GM18858 (cell line): ENCODE data around the gene ATP5F1D.
"Not testable (repeated sequence)": the region's sequence is repeated elsewhere in the genome, so short reads cannot be mapped to it uniquely, and the experiment has no call there.

Experiments
- ATAC-seq: cut with Tn5 transposase; IDR thresholded peaks from one replicate; pipeline ENCODE4 v1.9.1; 2021; ENCODE audit not compliant: unreplicated experiment

The ATP5F1D gene

DNA sequence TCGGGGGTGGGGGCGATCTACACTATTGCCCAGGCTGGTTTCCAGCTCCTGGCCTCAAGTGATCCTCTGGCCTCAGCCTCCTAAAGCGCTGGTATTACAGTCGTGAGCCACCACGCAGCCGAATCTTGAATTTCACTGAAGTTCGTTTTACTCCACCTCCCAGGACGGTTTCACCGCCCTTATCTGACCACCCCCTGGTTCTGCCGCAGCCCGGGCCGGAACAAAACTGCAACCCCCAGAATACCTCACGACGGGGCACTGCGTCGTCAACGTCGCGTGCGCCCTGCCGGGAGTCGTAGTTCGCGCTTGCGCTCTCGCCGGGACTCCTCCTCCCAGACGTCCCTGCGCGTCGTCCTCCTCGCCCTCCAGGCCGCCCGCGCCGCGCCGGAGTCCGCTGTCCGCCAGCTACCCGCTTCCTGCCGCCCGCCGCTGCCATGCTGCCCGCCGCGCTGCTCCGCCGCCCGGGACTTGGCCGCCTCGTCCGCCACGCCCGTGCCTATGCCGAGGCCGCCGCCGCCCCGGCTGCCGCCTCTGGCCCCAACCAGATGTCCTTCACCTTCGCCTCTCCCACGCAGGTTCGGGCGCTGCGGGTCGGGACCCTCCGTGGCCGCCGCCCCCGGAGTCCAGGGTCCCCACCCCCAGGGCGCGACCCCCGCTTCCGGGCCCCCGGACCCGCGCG lies at the start of gene ATP5F1D:
Gene ATP5F1D, plus strand, starts transcription at position 335 of the 679 bp plus-strand sequence. Its CDS starts 100 bp downstream, at position 435.
- ATAC-seq: no peak

DNA sequence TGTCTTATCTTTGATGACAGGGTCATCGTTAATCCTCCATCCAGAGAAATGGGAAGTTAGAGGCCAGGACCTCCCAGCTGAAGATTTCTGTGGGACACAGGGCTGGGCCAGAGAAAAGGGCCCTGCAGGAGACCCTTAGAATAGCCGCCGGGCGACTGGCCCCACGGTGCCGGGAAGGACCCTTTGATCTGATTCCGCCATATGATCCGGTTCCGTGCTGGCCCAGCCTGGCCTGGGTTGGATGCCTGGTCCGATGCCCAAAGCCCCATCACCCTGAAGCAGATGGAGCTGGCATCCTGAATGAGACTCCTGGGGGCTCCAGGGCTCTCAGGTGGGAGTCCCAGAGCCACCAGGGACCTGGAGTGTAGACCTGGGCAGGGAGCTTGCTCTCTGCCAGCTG lies 42.0 kb upstream of the ATP5F1D start:
- ATAC-seq: no peak

DNA sequence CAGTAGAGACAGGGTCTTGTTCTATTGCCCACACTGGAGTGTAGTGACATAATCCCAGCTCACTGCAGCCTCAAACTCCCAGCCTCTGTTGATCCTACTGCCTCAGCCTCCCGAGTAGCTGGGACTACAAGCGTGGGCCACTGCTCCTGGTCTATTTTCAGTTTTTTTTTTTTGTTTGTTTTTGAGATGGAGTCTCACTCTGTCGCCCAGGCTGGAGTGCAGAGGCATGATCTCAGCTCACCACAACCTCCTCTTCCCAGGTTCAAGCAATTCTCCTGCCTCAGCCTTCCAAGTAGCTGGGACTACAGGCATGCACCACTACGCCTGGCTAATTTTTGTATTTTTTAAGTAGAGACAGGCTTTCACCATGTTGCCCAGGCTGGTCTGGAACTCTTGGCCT lies 40.9 kb upstream of the ATP5F1D start:
- not testable (repeated sequence) for ATAC-seq

DNA sequence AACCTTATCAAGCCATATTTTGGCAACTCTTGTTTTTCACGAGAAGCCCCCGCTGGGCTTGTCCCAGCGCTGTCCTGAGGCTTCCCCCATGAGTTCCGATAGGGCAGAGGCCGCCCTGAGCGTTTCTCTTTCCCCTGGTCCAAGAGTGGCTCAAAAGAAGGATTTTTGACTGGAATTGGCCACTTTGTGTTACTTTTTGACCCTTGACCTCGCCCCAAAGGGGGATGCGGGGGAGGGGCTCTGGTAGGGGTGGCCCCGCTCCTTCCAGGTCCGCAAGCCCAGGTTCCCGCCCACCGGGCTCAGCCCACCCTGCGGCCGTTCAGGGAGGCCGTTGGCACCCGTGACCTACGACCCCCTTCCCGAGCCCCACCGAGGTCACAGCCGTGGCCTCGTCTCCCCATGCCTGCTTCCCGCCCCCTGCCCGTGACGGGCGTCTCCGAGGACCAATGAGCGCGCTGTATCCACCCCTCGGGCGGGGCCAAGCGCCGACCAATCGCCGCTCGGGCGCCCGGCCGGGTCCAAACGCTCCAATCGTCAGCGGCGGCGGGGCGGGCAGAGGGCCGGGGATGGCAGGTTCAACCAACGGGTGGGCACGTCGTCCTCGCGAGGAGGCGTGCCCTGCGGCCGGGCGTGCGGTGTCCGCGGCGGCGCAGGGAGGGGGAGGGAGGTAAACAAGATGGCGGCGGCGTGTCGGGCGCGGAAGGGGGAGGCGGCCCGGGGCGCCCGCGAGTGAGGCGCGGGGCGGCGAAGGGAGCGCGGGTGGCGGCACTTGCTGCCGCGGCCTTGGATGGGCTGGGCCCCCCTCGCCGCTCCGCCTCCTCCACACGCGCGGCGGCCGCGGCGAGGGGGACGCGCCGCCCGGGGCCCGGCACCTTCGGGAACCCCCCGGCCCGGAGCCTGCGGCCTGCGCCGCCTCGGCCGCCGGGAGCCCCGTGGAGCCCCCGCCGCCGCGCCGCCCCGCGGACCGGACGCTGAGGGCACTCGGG lies 36.1 kb upstream of the ATP5F1D start, which contains the start of gene STK11:
Gene STK11, plus strand, starts transcription at position 665 of the 986 bp plus-strand sequence. CDS start 1,136 bp downstream, outside the sequence.
- peak; percentile 69 for ATAC-seq

DNA sequence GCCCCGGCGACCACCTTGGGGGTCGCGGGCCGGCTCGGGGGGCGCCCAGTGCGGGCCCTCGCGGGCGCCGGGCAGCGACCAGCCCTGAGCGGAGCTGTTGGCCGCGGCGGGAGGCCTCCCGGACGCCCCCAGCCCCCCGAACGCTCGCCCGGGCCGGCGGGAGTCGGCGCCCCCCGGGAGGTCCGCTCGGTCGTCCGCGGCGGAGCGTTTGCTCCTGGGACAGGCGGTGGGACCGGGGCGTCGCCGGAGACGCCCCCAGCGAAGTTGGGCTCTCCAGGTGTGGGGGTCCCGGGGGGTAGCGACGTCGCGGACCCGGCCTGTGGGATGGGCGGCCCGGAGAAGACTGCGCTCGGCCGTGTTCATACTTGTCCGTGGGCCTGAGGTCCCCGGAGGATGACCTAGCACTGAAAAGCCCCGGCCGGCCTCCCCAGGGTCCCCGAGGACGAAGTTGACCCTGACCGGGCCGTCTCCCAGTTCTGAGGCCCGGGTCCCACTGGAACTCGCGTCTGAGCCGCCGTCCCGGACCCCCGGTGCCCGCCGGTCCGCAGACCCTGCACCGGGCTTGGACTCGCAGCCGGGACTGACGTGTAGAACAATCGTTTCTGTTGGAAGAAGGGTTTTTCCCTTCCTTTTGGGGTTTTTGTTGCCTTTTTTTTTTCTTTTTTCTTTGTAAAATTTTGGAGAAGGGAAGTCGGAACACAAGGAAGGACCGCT lies 35.2 kb upstream of the ATP5F1D start:
- no peak for ATAC-seq

DNA sequence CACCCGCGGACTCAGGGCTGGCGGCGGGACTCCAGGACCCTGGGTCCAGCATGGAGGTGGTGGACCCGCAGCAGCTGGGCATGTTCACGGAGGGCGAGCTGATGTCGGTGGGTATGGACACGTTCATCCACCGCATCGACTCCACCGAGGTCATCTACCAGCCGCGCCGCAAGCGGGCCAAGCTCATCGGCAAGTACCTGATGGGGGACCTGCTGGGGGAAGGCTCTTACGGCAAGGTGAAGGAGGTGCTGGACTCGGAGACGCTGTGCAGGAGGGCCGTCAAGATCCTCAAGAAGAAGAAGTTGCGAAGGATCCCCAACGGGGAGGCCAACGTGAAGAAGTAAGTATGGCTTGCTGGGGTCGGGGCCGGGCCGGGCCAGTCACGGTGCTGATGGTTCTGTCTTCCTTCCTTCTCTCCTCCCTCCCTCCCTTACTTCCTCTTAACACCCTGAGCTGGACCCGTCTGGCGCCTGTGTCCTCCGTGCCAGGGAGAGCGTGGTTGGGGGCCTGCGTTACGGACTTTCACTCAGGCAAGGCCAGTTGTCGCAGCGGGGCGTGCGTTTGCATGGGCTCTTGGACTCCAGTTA lies 34.6 kb upstream of the ATP5F1D start:
- ATAC-seq: no peak

DNA sequence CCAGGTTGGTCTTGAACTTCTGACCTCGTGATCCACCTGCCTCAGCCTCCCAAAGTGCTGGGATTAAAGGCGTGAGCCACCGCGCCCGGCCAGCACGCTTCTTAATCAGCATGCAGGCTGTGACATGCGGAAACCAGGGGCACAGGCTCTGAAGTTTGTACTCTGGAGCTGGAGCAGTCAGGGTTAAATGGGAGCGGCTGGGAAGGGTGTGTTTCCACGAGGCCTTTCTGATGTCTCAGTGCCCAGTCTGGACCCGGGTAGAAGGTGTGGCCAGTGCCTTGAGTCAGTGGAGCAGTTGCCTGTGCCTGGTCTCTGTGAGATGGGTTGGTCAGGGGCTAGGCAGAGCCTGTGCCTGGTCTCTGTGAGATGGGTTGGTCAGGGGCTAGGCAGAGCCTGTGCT lies 32.7 kb upstream of the ATP5F1D start:
- not testable (repeated sequence) for ATAC-seq

DNA sequence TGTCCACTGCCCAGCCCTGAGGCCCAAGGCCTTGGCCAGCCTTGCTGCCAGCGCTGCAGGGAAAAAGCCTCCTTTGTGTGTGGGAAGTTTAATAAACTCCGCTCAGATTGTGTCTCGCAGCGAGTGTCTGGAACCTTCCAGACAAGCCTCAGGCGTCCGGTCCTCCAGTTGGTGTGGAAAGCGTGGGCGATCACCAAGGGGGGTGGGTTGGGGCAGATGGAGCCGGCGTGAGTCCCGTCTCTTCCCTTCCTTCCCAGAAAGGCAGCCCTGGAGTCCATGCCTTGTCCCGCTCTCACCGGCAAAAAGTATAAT lies 31.4 kb upstream of the ATP5F1D start:
- ATAC-seq: no peak

DNA sequence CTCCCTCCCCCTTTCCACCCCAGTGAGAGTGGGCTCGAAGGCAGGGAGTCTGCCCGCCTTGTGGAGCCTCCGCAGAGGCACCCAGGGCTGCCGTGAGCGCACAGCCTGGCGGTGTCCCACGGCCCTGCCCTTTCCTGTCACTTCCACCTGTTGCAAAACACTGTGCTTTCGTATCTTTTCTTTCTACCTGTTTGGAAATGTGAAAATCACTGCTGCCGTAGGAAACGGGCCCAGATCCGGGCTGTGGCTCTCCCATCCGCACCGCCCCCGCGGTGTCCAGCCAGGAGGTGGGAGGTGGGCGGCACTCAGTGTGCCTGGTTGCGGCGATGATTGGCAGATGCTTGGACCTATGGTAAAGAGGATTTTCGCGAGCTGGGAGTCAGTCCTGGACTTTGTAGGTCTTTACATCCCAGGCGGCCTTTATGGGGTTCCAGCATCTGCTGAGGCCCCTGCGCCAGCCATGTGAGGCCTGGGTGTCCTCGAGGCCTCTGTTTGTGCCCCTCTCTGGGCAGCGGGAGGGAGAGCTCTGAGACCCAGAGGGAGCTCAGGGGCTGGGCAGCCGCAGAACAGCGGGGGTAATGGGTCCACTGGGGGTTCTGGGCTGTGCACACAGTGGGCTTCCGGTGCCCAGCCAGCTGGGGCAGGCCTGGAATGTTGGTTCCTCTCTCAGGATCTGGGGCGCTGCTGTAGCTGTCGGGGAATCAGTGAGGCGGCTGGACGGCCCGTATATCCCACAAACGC lies 29.9 kb upstream of the ATP5F1D start:
- ATAC-seq: no peak

DNA sequence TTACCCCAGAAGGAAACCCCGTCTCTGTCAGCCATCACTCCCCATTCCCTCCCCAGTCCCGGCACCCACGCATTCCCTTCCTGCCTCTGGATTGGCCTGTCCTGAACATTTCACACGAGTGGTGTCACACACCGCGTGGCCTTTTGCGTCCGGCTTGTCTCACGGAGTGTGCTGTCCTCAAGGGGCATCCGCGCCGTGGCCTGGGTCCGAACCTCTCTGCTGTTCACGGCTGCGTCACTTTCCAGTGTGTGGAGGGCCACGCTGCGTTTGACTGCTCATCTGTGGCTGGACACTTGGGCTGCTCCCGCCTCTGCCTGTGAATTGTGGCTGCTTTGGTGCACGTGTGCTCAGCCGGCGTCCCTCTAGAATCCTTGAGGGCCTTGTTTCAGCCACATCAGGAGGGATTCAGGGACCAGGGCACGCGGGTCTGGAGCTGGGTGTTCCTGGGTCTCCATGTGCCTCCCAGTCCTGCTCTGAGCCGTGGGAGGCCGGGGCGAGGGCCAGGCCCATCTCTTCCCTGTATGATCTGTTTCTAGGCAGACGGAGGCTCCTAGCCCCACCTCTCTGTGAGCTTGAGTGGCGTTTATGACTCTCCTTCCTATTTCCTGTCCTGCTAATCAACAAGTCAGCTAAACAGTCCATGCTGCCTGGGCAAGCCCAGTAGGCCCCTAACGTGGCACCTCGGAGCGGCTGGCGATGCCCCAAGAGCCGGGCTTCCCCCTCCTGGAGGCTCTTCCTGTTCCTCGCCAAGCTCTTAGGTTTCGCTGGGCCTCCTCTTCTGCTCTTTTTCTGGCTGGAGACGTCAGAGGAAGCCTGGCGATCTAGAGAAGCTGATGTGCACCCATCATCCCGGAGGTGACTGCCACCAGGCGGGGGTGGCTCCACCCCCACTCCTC lies 27.9 kb upstream of the ATP5F1D start:
- no peak for ATAC-seq

DNA sequence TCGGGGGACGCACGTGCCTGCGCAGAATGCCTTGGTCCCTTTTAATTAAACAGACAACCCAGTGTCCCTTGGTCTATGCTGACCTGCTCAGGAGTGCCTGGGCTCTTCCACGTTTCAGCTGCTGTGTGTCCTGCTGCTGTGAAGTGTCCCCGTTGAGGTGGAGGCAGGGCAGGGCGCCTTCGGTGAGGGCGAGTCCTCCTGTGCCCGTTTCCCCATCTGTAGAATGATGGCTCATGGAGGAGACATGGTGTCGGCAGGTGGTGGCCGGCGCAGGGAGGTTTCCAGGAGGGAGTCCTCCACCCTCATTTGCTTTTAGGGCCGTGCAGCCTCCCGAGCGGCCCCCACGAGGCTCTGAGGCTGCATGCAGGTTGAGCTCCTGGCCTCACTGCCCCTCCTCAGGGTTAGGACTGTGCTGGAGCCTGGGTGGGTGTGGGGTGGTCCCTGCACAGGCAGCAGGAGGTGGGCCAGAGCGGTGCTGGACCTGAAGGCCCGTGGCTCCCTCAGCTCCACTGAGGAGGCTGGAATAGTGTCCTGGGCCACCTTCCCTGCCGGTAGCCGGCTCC lies 27.2 kb upstream of the ATP5F1D start:
- no peak for ATAC-seq

DNA sequence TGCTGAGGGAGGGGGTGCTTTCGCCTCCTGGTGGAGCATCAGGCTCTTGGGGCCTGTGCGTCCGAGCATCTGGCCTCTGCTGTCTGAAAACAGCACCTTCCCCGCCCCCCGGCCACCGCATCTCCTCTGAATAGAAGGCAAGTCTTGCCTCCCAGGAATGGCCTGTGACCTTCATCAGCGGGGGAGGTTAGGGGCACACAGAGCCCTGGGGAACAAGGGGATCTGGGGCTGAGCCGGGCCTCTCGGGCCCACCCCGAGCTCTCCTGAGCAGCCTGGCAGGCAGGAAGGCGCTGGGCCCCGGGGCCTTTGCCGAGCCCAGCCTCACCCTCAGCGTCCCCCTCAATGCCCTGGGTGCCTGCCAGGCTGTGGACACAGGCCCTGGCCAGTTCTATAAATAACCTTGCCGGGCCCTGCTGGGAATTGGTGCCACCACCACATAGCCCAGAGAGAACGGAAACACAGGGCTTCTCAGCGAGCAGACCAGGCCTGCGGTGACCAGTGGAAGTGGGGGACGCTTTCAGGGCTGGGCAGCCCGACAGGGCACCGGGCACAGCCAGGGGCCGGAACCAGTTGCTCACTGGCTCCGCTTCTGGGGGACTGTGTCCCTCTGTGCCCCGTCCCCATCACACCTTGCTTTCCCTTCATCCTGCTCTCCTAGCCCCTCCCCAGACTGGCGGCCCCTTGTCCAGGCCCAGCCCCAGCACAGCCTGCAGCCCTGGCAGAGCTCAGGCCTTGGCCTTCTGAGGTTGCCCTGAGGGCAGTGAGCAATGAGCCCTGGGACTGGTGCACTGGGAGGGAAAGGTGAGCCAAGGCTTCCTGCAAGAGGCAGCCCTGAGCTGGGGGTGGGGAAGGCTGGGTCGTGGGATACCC lies 26.5 kb upstream of the ATP5F1D start:
- no peak for ATAC-seq

DNA sequence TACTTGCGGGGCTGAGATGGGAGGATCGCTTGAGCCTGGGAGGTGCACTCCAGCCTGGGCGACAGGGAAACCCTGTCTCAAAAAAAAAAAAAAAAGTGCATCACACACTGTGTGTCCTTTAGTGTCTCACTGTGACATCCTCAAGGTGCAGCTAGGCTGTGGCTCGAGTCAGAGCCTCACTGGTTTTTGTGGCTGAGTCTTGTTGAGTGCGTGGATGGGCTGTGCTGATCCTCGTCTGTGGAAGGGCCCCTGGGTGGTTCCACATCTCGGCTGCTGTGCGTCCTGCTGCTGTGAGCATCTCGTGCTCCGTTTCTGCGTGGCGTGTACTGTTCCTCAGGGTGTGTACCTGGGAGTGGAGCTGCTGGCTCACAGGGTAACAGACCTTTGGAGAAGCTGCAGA lies 24.8 kb upstream of the ATP5F1D start:
- ATAC-seq: no peak

DNA sequence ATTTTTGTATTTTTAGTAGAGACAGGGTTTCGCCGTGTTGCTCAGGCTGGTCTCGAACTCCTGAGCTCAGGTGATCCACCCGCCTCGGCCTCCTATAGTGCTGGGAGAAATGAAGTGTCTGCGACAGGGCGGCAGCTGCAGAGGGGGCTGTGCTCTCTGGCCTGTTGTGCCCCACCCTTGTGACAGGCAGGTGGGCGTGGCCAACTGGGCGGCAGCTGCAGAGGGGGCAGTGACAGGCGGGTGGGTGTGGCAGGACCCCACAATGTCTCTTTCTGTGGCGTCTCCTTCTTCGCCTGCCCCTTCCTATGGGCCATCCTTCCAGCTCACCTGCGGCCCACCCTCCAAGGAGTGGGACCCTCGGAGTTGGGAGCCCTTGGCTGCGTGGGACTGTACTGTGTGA lies 24.2 kb upstream of the ATP5F1D start:
- no peak for ATAC-seq

DNA sequence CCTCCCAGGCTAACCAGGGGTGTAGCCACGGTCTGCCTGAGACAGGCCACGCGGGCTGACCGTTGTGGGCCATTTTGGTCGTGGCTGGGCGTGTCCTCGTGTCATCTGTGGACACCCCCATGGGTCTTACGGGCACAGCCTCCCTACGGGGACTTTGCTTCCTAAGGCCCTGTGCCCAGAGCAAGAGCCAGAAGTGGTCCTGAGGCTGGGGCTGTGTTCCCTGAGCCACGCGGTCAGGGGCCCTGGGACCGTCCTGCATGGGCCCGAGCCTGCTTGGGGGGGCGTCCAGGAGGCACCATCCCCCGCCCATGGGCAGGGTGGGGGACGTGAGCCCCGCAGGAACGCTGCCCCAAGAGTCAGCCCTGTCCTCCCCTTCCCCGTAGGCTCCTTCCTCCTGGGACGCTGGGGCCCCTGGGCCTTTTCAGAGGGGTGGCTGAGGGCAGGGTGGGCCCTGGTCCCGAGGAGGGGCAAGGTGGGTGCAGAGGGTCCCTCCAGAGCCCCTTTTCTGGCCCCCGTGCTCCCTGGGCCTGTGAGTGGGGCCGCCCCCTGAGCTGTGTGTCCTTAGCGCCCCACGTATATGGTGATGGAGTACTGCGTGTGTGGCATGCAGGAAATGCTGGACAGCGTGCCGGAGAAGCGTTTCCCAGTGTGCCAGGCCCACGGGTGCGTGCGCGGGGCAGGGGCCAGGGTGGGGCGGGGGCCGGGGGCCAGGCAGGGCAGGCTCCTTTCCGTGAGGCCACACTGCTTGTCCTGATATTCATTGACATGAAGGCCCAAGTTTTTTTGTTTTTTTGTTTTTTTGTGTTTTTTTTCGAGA lies 22.6 kb upstream of the ATP5F1D start:
- no peak for ATAC-seq

DNA sequence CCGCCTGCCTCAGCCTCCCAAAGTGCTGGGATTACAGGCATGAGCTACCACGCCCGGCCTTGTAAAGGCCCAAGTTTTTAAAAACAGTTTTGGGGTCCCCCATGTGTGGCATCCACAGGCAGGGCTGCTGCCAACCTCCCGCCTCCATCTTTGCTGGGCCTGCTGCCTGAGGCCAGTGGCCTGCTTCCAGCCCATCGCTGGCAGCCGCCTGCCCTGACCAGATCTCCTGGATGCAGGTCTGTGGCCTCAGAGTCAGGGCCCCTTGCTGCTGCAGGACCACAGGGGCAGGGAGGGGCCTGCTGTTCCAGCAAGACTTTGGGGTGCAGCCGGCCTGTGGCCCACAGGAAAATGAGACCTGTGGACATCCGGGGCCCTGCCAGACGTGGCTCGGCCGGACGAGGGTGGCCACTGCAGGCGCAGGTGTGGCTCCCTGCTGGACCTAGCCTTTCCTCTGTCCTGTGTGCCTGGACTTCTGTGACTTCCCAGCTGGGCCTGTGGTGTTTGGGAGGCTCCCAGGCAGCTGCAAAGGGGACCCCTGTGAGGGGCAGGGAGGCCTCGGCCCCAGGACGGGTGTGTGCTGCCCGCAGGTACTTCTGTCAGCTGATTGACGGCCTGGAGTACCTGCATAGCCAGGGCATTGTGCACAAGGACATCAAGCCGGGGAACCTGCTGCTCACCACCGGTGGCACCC lies 21.6 kb upstream of the ATP5F1D start:
- no peak for ATAC-seq

DNA sequence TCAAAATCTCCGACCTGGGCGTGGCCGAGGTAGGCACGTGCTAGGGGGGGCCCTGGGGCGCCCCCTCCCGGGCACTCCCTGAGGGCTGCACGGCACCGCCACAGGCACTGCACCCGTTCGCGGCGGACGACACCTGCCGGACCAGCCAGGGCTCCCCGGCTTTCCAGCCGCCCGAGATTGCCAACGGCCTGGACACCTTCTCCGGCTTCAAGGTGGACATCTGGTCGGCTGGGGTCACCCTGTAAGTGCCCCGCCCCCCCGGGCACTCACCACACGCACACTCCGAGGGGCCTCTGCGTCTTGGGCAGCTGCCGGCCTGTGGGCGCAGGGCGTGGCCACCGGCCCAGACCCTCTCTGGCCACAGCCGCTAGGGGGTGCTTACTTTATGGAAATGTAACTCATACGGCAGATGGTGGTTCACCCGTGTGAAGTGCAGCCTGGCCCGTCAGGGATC lies 21.0 kb upstream of the ATP5F1D start:
- no peak for ATAC-seq
